Kidney (tissue), 14 donors: ENCODE data around the gene RNF152. TPM values are rescaled to one million over a fixed set of nuclear protein-coding genes. Genes with fewer than 3 reads are reported as not detected.

Experiments used
- DNase-seq, 5 donors: peaks; one replicate each; pipeline ENCODE4 v3.0.0-alpha.2; 2013 to 2020
- FAIRE-seq: peaks from 2 replicates; lab custom pipeline; 2012; peaks lifted over from hg19 to GRCh38; lab: Jason Lieb, UNC
- H3K27ac ChIP-seq, 2 donors: one replicate each; pipeline ENCODE4 v1.7.0; 2013; ENCODE audit warnings: low read depth in 2 of 2, low read length in 2 of 2, inconsistent platforms in 1 of 2
- H3K27me3 ChIP-seq: one replicate; pipeline ENCODE4 v1.7.1; 2013; ENCODE audit warnings: low read length, inconsistent platforms; ENCODE audit not compliant: control insufficient read depth, insufficient read depth
- H3K36me3 ChIP-seq, 3 donors: one replicate each; pipeline versions ENCODE4 v1.7.0 to v1.7.1; 2013; ENCODE audit warnings: low read length in 3 of 3, control low read depth in 1 of 3, inconsistent platforms in 1 of 3; ENCODE audit not compliant: insufficient read depth in 3 of 3, control insufficient read depth in 2 of 3
- H3K4me1 ChIP-seq, 3 donors: one replicate each; pipeline versions ENCODE4 v1.7.0 to v1.7.1; 2013; ENCODE audit warnings: low read length in 3 of 3, inconsistent platforms in 1 of 3, low read depth in 1 of 3; ENCODE audit not compliant: control insufficient read depth in 2 of 3, insufficient read depth in 2 of 3
- H3K4me3 ChIP-seq, 3 donors: one replicate each; pipeline versions ENCODE4 v1.7.0 to v1.8.1; 2013; ENCODE audit warnings: low read length in 3 of 3, control low read depth in 1 of 3, inconsistent platforms in 1 of 3
- H3K9ac ChIP-seq, 3 donors: one replicate each; pipeline versions ENCODE4 v1.7.0 to v1.7.1; 2013; ENCODE audit warnings: low read length in 3 of 3, control low read depth in 1 of 3, inconsistent platforms in 1 of 3
- H3K9me3 ChIP-seq, 3 donors: one replicate each; pipeline versions ENCODE4 v1.7.0 to v1.7.1; 2013; ENCODE audit warnings: low read length in 3 of 3, control low read depth in 1 of 3, inconsistent platforms in 1 of 3; ENCODE audit not compliant: control insufficient read depth in 2 of 3, insufficient read depth in 1 of 3
- intact Hi-C: fragments of 100-400 bp; cut with DNase I; formaldehyde crosslinking; loops from one replicate; pipeline ENCODE4 v1.11.1; 2022
- polyA plus RNA-seq: library from polyadenylated mRNA; stranded (reverse); fragments of 350-450 nt; fragmentation: Illumina TruSeq; extraction: RNeasy Lipid Tissue Mini Kit (QIAGEN cat#74804); gene quantifications from one replicate; pipeline ENCODE4 v1.2.3, GENCODE V29; 2014; ENCODE audit warnings: low read depth, low replicate concordance; ENCODE audit not compliant: insufficient read depth
- total RNA-seq: library from RNA; stranded (reverse); fragmentation: NEBNext Ultra II Directional; extraction: Animal tissue kit (Norgen Biotek cat#: 25700); gene quantifications from one replicate; pipeline ENCODE4 v1.2.1, GENCODE V29; 2021
- TF ChIP-seq, protein P1 (sequence below): IDR thresholded peaks from 3 replicates; pipeline ENCODE4 v1.5.1; 2012; ENCODE audit warnings: mild to moderate bottlenecking, moderate library complexity, borderline replicate concordance; ENCODE audit not compliant: insufficient read depth; ENCODE audit errors: extremely low read depth
- donor health status: control.
- donor health status: control.
- donor health status: control.
- donor health status: control.
- donor health status: control.
- donor health status: DM: yes; HTN: yes; CAD: no.
- donor health status: Normal renal cell carcinoma (clear cell type).

RNF152 gene
- total and polyA plus RNA-seq, 2 donors from 2014 or later = 37.6 to 45.0 TPM

DNA sequence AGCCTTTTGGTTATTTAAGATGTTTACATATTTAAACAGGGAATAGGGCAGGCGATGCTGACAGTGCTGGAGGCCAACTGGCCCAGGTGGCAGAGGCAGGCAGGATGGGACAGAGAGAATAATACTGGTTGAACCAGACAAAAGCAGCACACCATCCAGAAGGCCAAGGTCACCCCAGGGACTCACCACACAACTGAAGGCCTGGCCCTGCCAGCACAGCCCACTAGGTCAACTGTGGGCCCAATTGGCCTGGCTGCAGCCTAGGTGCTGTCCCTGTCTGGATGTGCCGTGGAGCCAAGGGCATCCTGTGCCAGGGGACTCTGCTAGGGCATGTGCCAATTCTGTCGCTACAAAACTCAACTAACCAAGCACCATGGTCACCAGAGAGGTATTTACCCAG, 69.2 kb downstream of the RNF152 start:
- H3K27ac ChIP-seq = no peak overlapping the region
- H3K9ac ChIP-seq = no peak overlapping the region
- intact Hi-C loops = no loop called here

DNA sequence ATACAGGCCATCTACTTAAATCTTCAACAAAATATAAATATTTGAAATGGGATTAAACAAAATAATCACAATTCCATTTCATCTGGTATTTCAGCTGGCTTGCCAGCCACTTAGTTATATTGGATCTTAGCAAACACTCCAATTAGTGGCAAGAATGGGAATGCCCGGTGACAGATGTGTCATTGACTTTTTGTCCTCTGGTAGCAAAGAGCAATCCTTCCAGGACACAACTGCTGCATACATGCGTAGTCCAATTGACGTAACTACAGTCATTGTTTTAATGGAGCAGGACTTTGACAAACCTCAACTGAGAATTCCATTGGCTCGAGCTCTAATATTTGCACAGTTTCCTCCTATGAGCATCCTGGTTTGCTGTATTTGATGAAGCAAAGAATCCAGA, 69.9 kb downstream of the RNF152 start:
- no peaks in the 10 kb centered on the region for H3K9me3 ChIP-seq
- no peak overlapping the region for H3K27ac ChIP-seq
- FAIRE-seq (no peak), DNase-seq (no peak)
- H3K36me3 ChIP-seq = peaks cover 0 to 11% (median 4%) of the 10 kb centered on the region in 3 donors
- TF ChIP-seq, protein P1, sequence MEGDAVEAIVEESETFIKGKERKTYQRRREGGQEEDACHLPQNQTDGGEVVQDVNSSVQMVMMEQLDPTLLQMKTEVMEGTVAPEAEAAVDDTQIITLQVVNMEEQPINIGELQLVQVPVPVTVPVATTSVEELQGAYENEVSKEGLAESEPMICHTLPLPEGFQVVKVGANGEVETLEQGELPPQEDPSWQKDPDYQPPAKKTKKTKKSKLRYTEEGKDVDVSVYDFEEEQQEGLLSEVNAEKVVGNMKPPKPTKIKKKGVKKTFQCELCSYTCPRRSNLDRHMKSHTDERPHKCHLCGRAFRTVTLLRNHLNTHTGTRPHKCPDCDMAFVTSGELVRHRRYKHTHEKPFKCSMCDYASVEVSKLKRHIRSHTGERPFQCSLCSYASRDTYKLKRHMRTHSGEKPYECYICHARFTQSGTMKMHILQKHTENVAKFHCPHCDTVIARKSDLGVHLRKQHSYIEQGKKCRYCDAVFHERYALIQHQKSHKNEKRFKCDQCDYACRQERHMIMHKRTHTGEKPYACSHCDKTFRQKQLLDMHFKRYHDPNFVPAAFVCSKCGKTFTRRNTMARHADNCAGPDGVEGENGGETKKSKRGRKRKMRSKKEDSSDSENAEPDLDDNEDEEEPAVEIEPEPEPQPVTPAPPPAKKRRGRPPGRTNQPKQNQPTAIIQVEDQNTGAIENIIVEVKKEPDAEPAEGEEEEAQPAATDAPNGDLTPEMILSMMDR = no peak
- H3K4me1 ChIP-seq = peaks cover 0 to 12% (median 0%) of the 10 kb centered on the region in 3 donors
- no peaks in the 10 kb centered on the region for H3K27me3 ChIP-seq
- intact Hi-C loops = no loop called here
- H3K4me3 ChIP-seq = no peak overlapping the region
- no peak overlapping the region for H3K9ac ChIP-seq

More for the DNA sequence above, 69.2 kb downstream of the RNF152 start:
- no peaks in the 10 kb centered on the region for H3K27me3 ChIP-seq
- peaks cover 0 to 12% (median 4%) of the 10 kb centered on the region in 3 donors for H3K4me1 ChIP-seq
- H3K36me3 ChIP-seq = peaks cover 0 to 13% (median 4%) of the 10 kb centered on the region in 3 donors
- no peak overlapping the region for H3K4me3 ChIP-seq
- no peaks in the 10 kb centered on the region for H3K9me3 ChIP-seq
- DNase-seq (no peak), FAIRE-seq (no peak)
- TF ChIP-seq, protein P1 = no peak

DNA sequence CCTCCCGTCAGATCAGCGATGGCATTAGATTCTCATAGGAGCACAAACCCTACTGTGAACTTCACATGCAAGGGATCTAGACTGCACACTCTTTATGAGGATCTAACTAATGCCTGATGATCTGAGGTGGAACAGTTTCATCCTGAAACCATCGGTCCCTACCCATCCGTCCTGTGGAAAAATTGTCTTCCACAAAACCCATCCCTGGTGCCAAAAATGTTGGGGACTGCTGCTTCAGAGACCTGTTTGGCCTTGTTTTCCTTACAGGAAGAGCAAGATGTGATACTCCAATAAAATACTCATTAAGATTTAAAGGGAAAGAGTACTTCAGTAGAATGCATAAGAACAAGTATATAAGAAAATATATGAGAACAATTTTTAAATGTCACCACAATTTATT, 71.1 kb downstream of the RNF152 start:
- H3K27me3 ChIP-seq = no peaks in the 10 kb centered on the region
- intact Hi-C loops = no loop called here
- FAIRE-seq = no peak
- TF ChIP-seq, protein P1 = no peak
- H3K9me3 ChIP-seq = no peaks in the 10 kb centered on the region
- H3K9ac ChIP-seq = no peak overlapping the region
- H3K36me3 ChIP-seq = peaks cover 0 to 9% (median 4%) of the 10 kb centered on the region in 3 donors
- DNase-seq = no peak
- no peak overlapping the region for H3K27ac ChIP-seq
- H3K4me1 ChIP-seq = peaks cover 0 to 8% (median 2%) of the 10 kb centered on the region in 3 donors
- H3K4me3 ChIP-seq = no peak overlapping the region

DNA sequence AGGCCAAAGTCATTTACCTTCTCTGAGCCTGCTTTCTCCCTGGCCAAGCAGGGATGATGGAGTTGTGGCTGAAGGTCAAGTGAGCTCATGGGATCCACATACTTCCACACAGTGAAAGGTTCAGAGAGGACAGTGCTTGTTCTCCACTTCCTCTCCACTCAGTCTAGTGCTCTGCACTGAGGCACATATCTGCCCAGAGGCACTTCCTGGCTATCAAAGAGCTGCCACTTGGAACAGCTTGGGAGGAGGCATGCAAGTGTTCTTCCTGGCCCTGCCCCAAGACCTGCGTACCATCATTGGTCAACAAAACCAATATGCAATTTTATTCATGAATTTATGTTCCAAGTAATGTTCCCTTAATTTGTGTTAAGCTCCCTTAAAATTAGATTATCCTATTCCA, 71.9 kb downstream of the RNF152 start:
- Histone ChIP-seq H3K4me3 (no peak overlapping the region), H3K4me1 (peaks cover 0 to 8% (median 2%) of the 10 kb centered on the region in 3 donors), H3K9ac (no peak overlapping the region), H3K36me3 (peaks cover 0 to 16% (median 4%) of the 10 kb centered on the region in 3 donors), H3K27me3 (no peaks in the 10 kb centered on the region), H3K27ac (no peak overlapping the region), H3K9me3 (no peaks in the 10 kb centered on the region)
- intact Hi-C loops = no loop called here
- no peak for DNase-seq
- FAIRE-seq = no peak
- TF ChIP-seq, protein P1 = no peak
